BLaER1 treated with 17β-estradiol and CSF1 and Interleukin-3, amounts not matched to agents 10 nM and 100 nM (cell line): ENCODE data around the gene GJA1.

Source experiments
- H3K27ac ChIP-seq, 11 experiments: shearing (Covaris generic); formaldehyde crosslinking; 2 replicates each; pipeline ENCODE4 v1.8.1; 2022
- H3K27me3 ChIP-seq, 11 experiments: shearing (Covaris generic); formaldehyde crosslinking; 2 replicates each; pipeline ENCODE4 v1.8.1; 2022
- H3K36me3 ChIP-seq, 11 experiments: shearing (Covaris generic); formaldehyde crosslinking; 2 replicates each; pipeline ENCODE4 v1.8.1; 2022
- H3K4me1 ChIP-seq, 10 experiments: shearing (Covaris generic); formaldehyde crosslinking; 2 replicates each; pipeline ENCODE4 v1.8.1; 2022
- H3K4me2 ChIP-seq, 11 experiments: shearing (Covaris generic); formaldehyde crosslinking; 2 replicates each; pipeline ENCODE4 v1.8.1; 2022
- H3K4me3 ChIP-seq, 10 experiments: shearing (Covaris generic); formaldehyde crosslinking; 2 replicates each; pipeline ENCODE4 v1.8.1; 2022
- H3K9ac ChIP-seq, 11 experiments: shearing (Covaris generic); formaldehyde crosslinking; 2 replicates each; pipeline ENCODE4 v1.8.1; 2022
- H3K9me3 ChIP-seq, 11 experiments: shearing (Covaris generic); formaldehyde crosslinking; replicated peaks in 1 of 11; 2 replicates each; pipeline ENCODE4 v1.8.1; 2022
- H4K20me1 ChIP-seq, 11 experiments: shearing (Covaris generic); formaldehyde crosslinking; 2 replicates each; pipeline ENCODE4 v1.8.1; 2022
- Cebpa-rat ChIP-seq, 11 experiments: shearing (Covaris generic); IDR thresholded peaks; 2 replicates each; pipeline ENCODE4 v1.8.1; 2022

Gene GJA1

DNA sequence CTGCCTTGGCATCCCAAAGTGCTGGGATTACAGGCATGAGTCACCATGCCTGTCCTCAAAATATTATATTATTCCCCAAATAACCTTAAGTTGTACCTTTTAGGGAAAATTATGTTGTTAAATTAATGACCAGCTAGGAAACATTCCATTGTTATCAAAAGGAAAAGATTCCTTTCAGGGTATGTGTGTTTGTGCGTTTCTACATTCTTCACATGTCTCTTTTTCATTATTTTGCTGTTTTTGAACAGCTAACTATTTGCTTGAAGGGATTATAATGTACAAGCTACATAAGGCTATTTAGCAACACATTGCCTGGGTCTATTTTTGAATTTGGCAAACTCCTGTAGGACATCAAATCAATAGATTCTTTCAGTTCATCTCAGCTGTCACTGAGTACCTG, 57.1 kb downstream of the GJA1 start:
- H4K20me1 ChIP-seq, result no peaks in the 10 kb centered on the region
- H3K9ac ChIP-seq, result no peak overlapping the region
- no peaks in the 10 kb centered on the region for H3K36me3 ChIP-seq
- H3K4me3 ChIP-seq, result no peak overlapping the region
- TF ChIP-seq Cebpa-rat (IDR thresholded peaks at IDR 0.05), result no peak
- H3K4me1 ChIP-seq, result no peaks in the 10 kb centered on the region
- no peaks in the 10 kb centered on the region for H3K27me3 ChIP-seq
- no peaks in the 10 kb centered on the region; a peak in 1 of 22 replicates for H3K9me3 ChIP-seq
- no peak overlapping the region for H3K4me2 ChIP-seq
- no peak overlapping the region for H3K27ac ChIP-seq

DNA sequence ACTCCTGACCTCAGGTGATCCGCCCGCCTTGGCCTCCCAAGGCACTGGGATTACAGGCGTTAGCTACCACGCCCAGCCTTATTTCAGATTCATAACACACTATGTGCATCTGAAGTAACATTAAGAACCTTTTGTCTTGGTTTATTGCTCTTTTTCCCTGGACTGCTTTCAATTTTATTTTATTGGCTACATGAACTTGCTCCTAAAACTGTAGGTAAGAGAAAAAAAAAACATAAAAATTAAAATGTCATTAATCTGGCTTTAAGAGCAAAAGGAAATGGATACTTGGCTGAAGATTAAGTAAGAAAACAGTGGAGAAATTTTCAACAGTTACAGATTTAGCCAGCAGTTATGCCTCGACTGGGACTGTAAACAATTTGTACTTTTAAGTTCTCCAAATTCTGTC, 62.5 kb downstream of the GJA1 start:
- no peaks in the 10 kb centered on the region for H3K27me3 ChIP-seq
- no peak overlapping the region for H3K27ac ChIP-seq
- no peak for TF ChIP-seq Cebpa-rat (IDR thresholded peaks at IDR 0.05)
- no peaks in the 10 kb centered on the region for H3K36me3 ChIP-seq
- H3K4me3 ChIP-seq, result no peak overlapping the region
- no peaks in the 10 kb centered on the region for H4K20me1 ChIP-seq
- no peak overlapping the region for H3K9ac ChIP-seq
- H3K4me2 ChIP-seq, result no peak overlapping the region
- no peaks in the 10 kb centered on the region for H3K4me1 ChIP-seq
- H3K9me3 ChIP-seq, result no peaks in the 10 kb centered on the region

DNA sequence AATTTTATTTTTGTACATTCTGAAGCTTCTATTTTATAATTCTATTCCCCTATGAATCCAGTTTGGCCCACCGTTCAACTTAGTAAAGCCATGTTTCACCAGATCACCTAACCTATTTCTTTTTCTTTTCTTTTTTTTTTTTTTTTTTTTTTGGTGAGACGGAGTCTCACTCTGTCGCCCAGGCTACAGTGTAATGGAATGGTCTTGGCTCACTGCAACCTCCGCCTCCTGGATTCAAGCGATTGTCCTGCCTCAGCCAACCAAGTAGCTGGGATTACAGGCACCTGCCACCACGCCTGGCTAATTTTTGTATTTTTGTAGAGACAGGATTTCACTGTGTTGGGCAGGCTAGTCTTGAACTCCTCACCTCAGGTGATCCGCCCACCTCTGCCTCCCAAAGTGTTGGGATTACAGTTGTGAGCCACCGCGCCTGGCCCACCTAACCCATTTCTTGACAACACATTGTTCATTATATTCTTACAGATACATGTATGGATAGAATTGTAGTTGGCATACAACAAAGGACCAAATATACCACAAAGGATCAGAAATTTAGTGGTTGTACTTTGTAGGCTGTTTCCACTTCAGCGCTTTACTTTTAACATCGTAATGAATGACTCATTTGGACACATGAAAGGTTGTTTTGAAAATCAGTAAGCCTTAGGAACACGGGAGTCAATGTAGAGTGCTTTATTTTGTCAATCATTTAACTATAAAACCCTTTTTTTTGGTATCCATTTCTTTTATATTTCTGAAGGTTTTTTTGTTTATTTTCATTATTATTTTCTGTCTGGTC, 63.2 kb downstream of the GJA1 start:
- Histone ChIP-seq H3K36me3 (no peaks in the 10 kb centered on the region), H3K4me1 (peaks cover 0 to 1% (median 0%) of the 10 kb centered on the region in 10 experiments; a peak in 3 of 20 replicates), H3K4me3 (no peak overlapping the region), H4K20me1 (no peaks in the 10 kb centered on the region), H3K27me3 (no peaks in the 10 kb centered on the region), H3K27ac (no peak overlapping the region), H3K9me3 (no peaks in the 10 kb centered on the region), H3K4me2 (no peak overlapping the region), H3K9ac (no peak overlapping the region)
- no peak for TF ChIP-seq Cebpa-rat (IDR thresholded peaks at IDR 0.05)
